Heart left ventricle (tissue), 16 donors: ENCODE data around the gene TRPV6. TPM values are rescaled to one million over a fixed set of nuclear protein-coding genes. Genes with fewer than 3 reads are reported as not detected.

Experiments
- ATAC-seq, 4 donors: fragments of 200-7000 bp; cut with Tn5 transposase; one replicate each; pipeline ENCODE4 v1.9.1; 2020 to 2022; ENCODE audit warnings: moderate library complexity in 4 of 4, mild to moderate bottlenecking in 3 of 4, moderate number of reproducible peaks in 1 of 4
- DNase-seq, 5 donors: peaks; one replicate each; pipeline ENCODE4 v3.0.0-alpha.2; 2020
- H3K27ac ChIP-seq, 12 donors: fragments of 200-600 bp; sonication (generic) in 4 of 12; one replicate each; pipeline versions ENCODE4 v1.5.0 to v1.8.0; 2016 to 2022; ENCODE audit warnings: mild to moderate bottlenecking in 2 of 12
- H3K27me3 ChIP-seq, 9 donors: fragments of 200-600 bp; sonication (generic) in 2 of 9; one replicate each; pipeline versions ENCODE4 v1.5.1 to v1.8.0; 2016 to 2022; ENCODE audit warnings: mild to moderate bottlenecking in 3 of 9
- H3K36me3 ChIP-seq, 9 donors: fragments of 200-600 bp; sonication (generic) in 2 of 9; one replicate each; pipeline versions ENCODE4 v1.5.0 to v1.8.0; 2018 to 2022; ENCODE audit warnings: mild to moderate bottlenecking in 2 of 9
- H3K4me1 ChIP-seq, 12 donors: fragments of 200-600 bp; sonication (generic) in 4 of 12; one replicate each; pipeline versions ENCODE4 v1.5.0 to v1.8.0; 2016 to 2022; ENCODE audit warnings: mild to moderate bottlenecking in 3 of 12
- H3K4me3 ChIP-seq, 12 donors: fragments of 200-600 bp; sonication (generic) in 4 of 12; one replicate each; pipeline versions ENCODE4 v1.5.0 to v1.8.0; 2017 to 2022; ENCODE audit warnings: mild to moderate bottlenecking in 9 of 12, moderate library complexity in 4 of 12
- H3K9me3 ChIP-seq, 12 donors: fragments of 200-600 bp; sonication (generic) in 4 of 12; one replicate each; pipeline versions ENCODE4 v1.5.0 to v1.8.0; 2016 to 2022; ENCODE audit warnings: mild to moderate bottlenecking in 1 of 12
- CTCF ChIP-seq, 12 donors: fragments of 200-600 bp; sonication (generic) in 4 of 12; IDR thresholded peaks; one replicate each; pipeline versions ENCODE4 v1.5.0 to v1.8.0; 2018 to 2022; ENCODE audit warnings: antibody characterized with exemption in 12 of 12, mild to moderate bottlenecking in 5 of 12
- POLR2A ChIP-seq, 2 donors: fragments of 450-650 bp; IDR thresholded peaks; one replicate each; pipeline ENCODE4 v1.6.1; 2017; ENCODE audit warnings: antibody characterized with exemption in 2 of 2, mild to moderate bottlenecking in 2 of 2, moderate library complexity in 2 of 2
- WGBS, 4 donors: extraction: QIAGEN DNeasy Blood & Tissue Kit in 2 of 4; methylation state at CpG; one replicate each; pipeline versions ENCODE4 v1.1.5 to v1.1.7; 2013 to 2018; 5-methylcytosine and 5-hydroxymethylcytosine counted together
- intact Hi-C, 10 donors: fragments of 100-400 bp; cut with DNase I; formaldehyde crosslinking; loops; one replicate each; pipeline versions ENCODE4 v1.11.1 to v1.14.2; 2022
- polyA plus RNA-seq, 2 donors: library from polyadenylated mRNA; stranded (reverse); fragments of 200-250 nt; gene quantifications; one replicate each; pipeline ENCODE4 v1.2.3, GENCODE V29; 2013
- total RNA-seq, 9 donors: library from RNA; depleted of rRNA in 2 of 9; stranded (reverse); fragments of >200 nt in 2 of 9; fragmentation: NEBNext Ultra II Directional in 3 of 9; extraction: Animal tissue kit (Norgen Biotek cat#: 25700) in 3 of 9; gene quantifications; one replicate each; pipeline versions ENCODE4 v1.1.0 to v1.2.4, GENCODE V29; 2016 to 2023
- donor health status: ischemic (EF 13 %, LVEDD 7.1; RV severe dilation, severe dysfunction).
- donor health status: healthy with polysubstance abuse.
- donor health status: DM: no; HTN: yes; CAD: no.
- donor health status: DM: no; HTN: no; CAD: no.
- donor health status: ischemic (EF 25% LVEDD 6.9; RV normal size, moderate dysfunction).
- donor health status: ischemic (EF 25% LVEDD 5.7; RV mildly dilated, moderate dysfunction).
- donor health status: healthy.
- donor health status: DM: yes; HTN: yes; CAD: no.
- donor health status: ischemic (EF 35%, LVEDD 5.7; RV mildly dilated, moderate dysfunction).
- donor health status: nonischemic (EF 11% LVEDD 7.7; RV severe dilation, severe dysfunction).
- donor health status: DM: yes; HTN: yes; CAD: no.
- donor health status: PGD.
- donor health status: ischemic (EF 29% LVEDD 5.4; RV normal size, mild dysfunction).
- donor health status: nonischemic (EF 23%, LVEDD 6.1; RV moderate dilation, normal function).

The TRPV6 gene
- total and polyA plus RNA-seq, 11 donors = 0.68 TPM; not detected in 10

GRCh38 chr7:142889816-142890215 lies 4.3 kb upstream of the TRPV6 start:
- Histone ChIP-seq H3K4me1 (no peaks in the 10 kb centered on the region), H3K27me3 (peaks cover 0 to 11% (median 3%) of the 10 kb centered on the region in 9 donors), H3K27ac (no peak overlapping the region), H3K4me3 (no peak overlapping the region), H3K9me3 (no peaks in the 10 kb centered on the region), H3K36me3 (no peaks in the 10 kb centered on the region)
- ATAC-seq = no peak
- intact Hi-C loops = no loop called here
- TF ChIP-seq POLR2A (IDR thresholded peaks at IDR 0.05) (no peak), CTCF (IDR thresholded peaks at IDR 0.05) (no peak)
- WGBS, 4 donors = 61 to 84% (median 73%) methylated on average over 3 of the region's 3 CpGs
- peak in 1 of 5 donors; percentile 3 for DNase-seq

- intact Hi-C loops = no loop called here
- WGBS, 4 donors = 85 to 91% (median 88%) methylated on average over 12 of the region's 12 CpGs
- ATAC-seq (no peak), DNase-seq (peak in 1 of 5 donors; percentile 4)
- H3K4me3 ChIP-seq = no peak overlapping the region
- H3K36me3 ChIP-seq = no peaks in the 10 kb centered on the region
- H3K27me3 ChIP-seq = peaks cover 0 to 17% (median 5%) of the 10 kb centered on the region in 9 donors
- no peaks in the 10 kb centered on the region for H3K9me3 ChIP-seq
- TF ChIP-seq CTCF (IDR thresholded peaks at IDR 0.05) (no peak), POLR2A (IDR thresholded peaks at IDR 0.05) (no peak)
- no peak overlapping the region for H3K27ac ChIP-seq
- H3K4me1 ChIP-seq = no peaks in the 10 kb centered on the region
These were observed 1.9 kb upstream of the TRPV6 start for GRCh38 chr7:142887282-142888015.

- WGBS, 4 donors = 74 to 83% (median 75%) methylated on average over 7 of the region's 7 CpGs
- ATAC-seq = no peak
These were observed 1.3 kb upstream of the TRPV6 start for GRCh38 chr7:142886866-142887265.

GRCh38 chr7:142884286-142884640 lies 1.3 kb downstream of the TRPV6 start:
- Histone ChIP-seq H3K4me1 (no peaks in the 10 kb centered on the region), H3K36me3 (no peaks in the 10 kb centered on the region), H3K9me3 (no peaks in the 10 kb centered on the region), H3K27me3 (peaks cover 0 to 39% (median 9%) of the 10 kb centered on the region in 9 donors), H3K4me3 (no peak overlapping the region), H3K27ac (no peak overlapping the region)
- intact Hi-C loops = no loop called here
- WGBS, 4 donors = 73 to 89% (median 79%) methylated on average over 2 to 4 of the region's 4 CpGs
- no peak for ATAC-seq
- TF ChIP-seq POLR2A (IDR thresholded peaks at IDR 0.05) (no peak), CTCF (IDR thresholded peaks at IDR 0.05) (no peak)
- DNase-seq = peak in 1 of 5 donors; percentile 8

More at GRCh38 chr7:142886866-142887265, 1.3 kb upstream of the TRPV6 start:
- Histone ChIP-seq H3K9me3 (no peaks in the 10 kb centered on the region), H3K27me3 (peaks cover 0 to 21% (median 5%) of the 10 kb centered on the region in 9 donors), H3K4me1 (no peaks in the 10 kb centered on the region), H3K4me3 (no peak overlapping the region), H3K27ac (no peak overlapping the region), H3K36me3 (no peaks in the 10 kb centered on the region)
- TF ChIP-seq POLR2A (IDR thresholded peaks at IDR 0.05) = no peak
- no peak for TF ChIP-seq CTCF (IDR thresholded peaks at IDR 0.05)
- peak in 1 of 5 donors; percentile 8 for DNase-seq
- intact Hi-C loops = no loop called here
